GM18868 (cell line): ENCODE results near the gene N4BP3.

ENCODE experiments used
- ATAC-seq: cut with Tn5 transposase; IDR thresholded peaks from one replicate; pipeline ENCODE4 v1.9.1; 2021; ENCODE audit warnings: mild to moderate bottlenecking, moderate library complexity; ENCODE audit not compliant: unreplicated experiment

The N4BP3 gene

GRCh38 chr5:178103612-178104011 is 9.7 kb upstream of the N4BP3 start:
- no peak for ATAC-seq

- no peak for ATAC-seq
These were observed 8.8 kb upstream of the N4BP3 start for GRCh38 chr5:178104492-178104891.

- ATAC-seq: no peak
These were observed 7.2 kb upstream of the N4BP3 start for GRCh38 chr5:178106086-178106485.

GRCh38 chr5:178106556-178107239 is 6.6 kb upstream of the N4BP3 start:
- ATAC-seq: peak; percentile 76

- ATAC-seq: no peak
These were observed 5.5 kb upstream of the N4BP3 start for GRCh38 chr5:178107756-178108310.

GRCh38 chr5:178108446-178108845 is 4.9 kb upstream of the N4BP3 start:
- no peak for ATAC-seq

- ATAC-seq: no peak
These were observed 4.4 kb upstream of the N4BP3 start for GRCh38 chr5:178108966-178109365.

- no peak for ATAC-seq
These were observed 2.8 kb upstream of the N4BP3 start for GRCh38 chr5:178110511-178110910.

GRCh38 chr5:178111925-178112324 is 1.4 kb upstream of the N4BP3 start:
- no peak for ATAC-seq

- ATAC-seq: no peak
These were observed 787 bp upstream of the N4BP3 start for GRCh38 chr5:178112545-178112944.

GRCh38 chr5:178113841-178114324 is 551 bp downstream of the N4BP3 start:
- no peak for ATAC-seq

- ATAC-seq: no peak
These were observed 1.2 kb downstream of the N4BP3 start for GRCh38 chr5:178114325-178115135.

- no peak for ATAC-seq
These were observed 1.9 kb downstream of the N4BP3 start for GRCh38 chr5:178115136-178115813.

- ATAC-seq: no peak
These were observed 2.4 kb downstream of the N4BP3 start for GRCh38 chr5:178115814-178116142.

- peak; percentile 34 for ATAC-seq
These were observed 3.0 kb downstream of the N4BP3 start for GRCh38 chr5:178116143-178116885.

GRCh38 chr5:178117923-178118701 is 4.8 kb downstream of the N4BP3 start:
- ATAC-seq: no peak

GRCh38 chr5:178119915-178120606 is 6.7 kb downstream of the N4BP3 start:
- ATAC-seq: no peak

- ATAC-seq: peak; percentile 79
These were observed 7.5 kb downstream of the N4BP3 start for GRCh38 chr5:178120607-178121357.
